8988T (cell line): Measurements from ENCODE around the gene DCPS.
"Not testable (repeated sequence)": the region's sequence is repeated elsewhere in the genome, so short reads cannot be mapped to it uniquely, and the experiment has no call there.

ENCODE experiments used
- DNase-seq: peaks from one replicate; pipeline ENCODE4 v3.0.0; 2011

DCPS gene

DNA sequence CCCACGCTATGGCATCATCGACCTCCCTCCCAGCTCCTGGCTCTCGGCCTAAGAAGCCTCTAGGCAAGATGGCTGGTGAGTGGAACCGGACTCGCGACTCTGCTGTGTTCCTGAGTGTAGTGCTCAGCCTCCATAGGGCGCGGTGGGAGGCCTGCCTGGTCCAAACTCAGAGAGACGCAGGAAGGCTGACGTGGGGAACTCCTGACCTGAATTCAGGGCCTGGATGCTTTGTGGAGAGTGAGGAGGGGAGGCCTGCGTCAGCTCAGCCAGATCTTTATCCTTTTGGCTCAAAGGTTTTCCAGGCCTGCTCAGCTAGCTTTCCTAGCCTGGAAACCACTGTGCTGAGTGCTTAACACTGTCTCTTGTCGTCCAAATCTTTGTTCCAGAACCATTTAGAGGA, 13.0 kb upstream of the DCPS start:
- no peak for DNase-seq

DNA sequence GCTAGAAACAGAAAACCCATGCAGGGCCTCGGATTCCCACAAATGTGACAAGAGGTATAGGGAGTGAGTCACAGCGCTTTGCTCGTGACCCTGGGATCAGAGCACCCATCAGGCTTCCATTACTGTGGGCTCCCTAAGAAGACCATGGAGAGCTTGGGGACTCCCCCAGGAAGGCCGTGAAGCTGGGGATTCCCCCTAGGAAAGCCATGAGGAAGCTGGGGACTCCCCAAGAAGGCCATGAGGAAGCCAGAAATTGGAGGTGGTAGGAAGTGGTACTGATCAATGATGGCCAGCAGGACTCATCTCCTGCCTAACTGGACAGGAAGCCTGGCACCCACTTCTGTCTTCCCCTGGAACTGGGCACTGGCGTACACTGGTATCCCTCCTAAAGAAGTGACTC, 10.1 kb upstream of the DCPS start:
- no peak for DNase-seq

DNA sequence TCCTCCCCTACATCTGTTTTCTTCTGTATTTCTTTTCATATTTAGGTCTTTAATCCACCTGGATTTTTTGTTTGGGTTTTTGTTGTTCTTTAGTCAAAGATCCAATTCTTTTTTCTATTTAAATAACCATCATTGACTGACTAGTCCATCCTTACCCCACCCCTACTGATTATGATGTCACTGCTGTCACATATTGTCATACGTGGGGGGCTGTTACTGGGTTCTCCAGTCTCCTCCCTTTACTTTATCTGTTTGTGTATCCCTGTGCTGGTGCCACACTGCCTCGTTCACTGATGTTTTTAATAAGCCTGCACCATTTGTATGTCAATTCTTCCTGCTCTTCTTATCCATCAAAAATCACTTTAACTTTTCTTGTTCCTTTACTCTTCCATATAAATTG, 6.9 kb upstream of the DCPS start:
- no peak for DNase-seq

DNA sequence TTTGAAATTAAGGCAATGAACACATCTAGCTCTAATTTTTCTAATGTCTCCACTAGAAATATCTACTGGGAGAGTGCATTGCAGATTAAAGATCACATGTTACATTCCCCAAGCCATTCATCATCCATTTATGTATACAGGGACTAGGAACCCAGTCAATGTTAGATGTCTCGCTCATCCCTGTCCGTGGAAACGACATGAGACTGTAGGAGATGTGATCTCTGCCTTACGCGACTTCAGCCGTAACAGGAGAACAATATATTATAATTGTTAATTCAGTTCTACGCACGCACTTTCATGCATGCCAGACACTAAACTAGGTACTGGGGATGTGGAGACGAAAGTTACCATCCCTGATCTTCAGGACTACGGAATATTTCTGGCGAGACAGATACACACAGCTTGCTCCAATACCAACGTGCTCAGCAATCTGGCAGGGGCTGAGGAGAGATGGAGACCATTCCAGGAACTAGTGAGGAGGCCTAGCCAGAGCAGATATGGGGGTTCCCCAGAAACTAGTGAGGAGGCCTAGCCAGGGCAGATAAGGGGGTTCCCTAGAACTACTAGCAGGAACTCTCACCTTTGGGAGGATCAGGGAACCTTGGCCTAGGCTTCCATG, 706 bp downstream of the DCPS start:
- DNase-seq, result no peak

DNA sequence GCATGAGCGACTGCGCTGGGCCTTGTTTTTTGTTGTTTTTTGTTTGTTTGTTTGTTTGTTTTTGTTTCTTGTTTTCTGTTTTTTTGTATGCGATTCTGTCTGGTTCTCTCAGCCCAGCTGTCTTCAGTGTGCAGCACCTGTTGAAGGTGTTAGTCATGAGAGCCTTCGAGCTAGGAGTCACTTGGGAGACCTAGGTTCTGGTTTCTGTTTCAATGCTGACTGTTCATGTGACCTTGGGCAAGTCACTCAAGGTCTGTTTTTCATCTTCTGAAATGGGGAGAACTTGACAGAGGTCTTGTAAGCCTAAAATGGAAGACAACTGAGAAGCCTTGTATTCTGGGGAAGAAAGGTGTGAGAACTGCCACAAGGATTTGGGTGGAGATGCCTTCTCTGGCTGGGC, 1.8 kb downstream of the DCPS start:
- DNase-seq, result no peak

DNA sequence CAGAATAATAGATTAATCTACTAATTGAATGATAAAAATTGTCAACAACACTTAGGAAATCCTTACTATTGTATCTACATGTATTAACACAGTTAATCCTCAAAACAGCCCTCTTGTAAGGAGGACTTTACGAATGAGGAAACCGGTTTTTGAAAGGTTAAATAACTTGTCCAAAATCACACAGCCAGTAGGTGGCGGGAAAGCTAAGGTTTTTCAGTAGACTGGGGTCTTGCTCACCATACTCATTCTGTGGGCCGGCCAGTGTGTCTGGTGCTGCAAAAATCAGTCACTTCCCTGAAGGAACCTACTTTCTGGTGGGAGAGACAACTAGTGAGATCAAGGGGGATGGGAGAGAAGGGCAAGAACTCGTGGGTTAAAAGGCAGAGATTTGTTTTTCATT, 3.8 kb downstream of the DCPS start:
- no peak for DNase-seq

DNA sequence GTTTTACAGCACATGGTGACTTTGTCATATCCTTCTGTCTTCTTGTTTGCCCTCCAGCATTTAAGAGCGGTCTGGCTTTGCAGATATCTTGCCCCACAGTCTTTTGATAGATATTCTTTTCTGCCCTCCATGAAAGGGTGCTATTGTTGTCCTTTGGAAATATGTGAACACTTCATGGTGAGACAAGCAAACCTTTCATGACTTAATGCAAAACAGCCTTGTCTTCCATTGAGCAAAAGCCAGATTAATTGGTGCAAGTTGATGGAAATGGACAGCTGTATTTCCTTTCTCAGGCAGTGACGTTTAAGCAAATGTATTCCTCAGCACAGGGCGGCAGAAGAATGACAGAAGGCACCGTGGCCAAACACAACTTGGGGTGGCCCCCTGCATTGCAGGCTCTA, 4.4 kb downstream of the DCPS start:
- no peak for DNase-seq

DNA sequence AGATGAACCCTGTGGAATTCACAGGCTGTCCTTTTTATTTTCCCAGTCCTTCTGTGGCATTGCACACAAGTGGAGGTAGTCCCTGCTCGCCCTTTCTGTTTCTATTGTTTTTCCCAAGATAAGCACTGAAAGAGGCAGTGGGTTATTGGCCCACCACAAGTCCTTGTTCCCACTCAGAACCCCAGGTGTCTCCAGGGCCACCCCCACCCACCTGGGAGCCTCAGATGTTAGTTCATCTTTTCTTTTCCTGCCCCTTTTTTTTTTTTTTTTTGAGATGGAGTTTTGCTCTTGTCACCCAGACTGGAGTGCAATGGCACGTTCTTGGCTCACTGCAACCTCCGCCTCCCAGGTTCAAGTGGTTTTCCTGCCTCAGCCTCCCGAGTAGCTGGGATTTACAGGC, 4.9 kb downstream of the DCPS start:
- not testable (repeated sequence) for DNase-seq

DNA sequence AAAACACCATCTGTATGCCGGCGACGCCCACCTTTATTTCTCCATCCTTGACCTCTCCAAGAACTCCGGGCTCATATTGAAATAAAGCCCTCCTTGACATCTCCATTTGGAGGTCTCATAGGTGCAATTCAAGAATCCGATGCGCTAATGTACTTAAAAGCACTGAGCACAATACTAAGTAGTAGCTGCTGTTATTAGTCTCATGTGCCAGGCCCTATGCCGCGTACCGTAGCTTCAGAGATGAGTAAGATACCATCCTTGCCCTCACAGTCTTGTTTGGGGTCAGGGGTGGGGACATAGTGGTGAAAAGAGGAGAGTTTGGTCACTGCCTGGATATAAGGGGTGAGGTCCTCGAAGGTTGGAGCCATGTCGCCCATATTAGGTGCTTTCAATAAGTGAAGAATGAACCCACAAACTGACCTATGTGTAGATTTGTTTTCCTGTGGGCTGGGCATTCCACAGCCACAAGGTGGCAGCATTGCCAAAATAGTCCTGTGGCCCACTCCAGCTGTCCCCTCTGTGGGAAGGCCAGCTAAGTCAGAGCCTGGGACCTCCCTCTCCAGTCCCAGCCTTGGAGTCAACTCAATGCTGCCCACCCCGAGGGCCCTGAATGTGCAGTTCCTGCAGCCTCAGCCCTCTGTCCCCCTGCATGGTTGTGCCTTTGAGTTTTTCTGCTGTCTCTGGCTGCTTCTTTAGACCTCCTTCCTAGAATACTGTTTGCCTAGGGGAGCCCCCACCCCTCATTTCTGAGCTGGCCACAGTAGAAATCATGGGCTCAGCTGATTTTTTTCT, 6.5 kb downstream of the DCPS start:
- DNase-seq, result peak; percentile 63

DNA sequence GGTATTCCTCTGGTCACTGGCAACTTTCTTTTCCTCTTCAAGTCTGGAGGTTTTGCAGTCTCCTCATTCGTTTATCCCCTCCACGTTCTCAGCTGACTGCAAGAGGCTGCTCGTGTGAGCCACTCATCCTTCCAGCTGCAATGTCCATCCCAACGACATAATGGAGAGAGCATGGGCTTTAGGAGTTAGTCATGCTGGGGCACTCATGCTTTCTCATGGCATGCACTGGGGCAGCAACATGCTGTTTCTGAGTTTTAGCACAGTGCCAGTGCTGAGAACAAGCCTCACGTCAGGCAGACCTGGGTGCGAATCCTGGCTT, 7.1 kb downstream of the DCPS start:
- DNase-seq, result no peak

DNA sequence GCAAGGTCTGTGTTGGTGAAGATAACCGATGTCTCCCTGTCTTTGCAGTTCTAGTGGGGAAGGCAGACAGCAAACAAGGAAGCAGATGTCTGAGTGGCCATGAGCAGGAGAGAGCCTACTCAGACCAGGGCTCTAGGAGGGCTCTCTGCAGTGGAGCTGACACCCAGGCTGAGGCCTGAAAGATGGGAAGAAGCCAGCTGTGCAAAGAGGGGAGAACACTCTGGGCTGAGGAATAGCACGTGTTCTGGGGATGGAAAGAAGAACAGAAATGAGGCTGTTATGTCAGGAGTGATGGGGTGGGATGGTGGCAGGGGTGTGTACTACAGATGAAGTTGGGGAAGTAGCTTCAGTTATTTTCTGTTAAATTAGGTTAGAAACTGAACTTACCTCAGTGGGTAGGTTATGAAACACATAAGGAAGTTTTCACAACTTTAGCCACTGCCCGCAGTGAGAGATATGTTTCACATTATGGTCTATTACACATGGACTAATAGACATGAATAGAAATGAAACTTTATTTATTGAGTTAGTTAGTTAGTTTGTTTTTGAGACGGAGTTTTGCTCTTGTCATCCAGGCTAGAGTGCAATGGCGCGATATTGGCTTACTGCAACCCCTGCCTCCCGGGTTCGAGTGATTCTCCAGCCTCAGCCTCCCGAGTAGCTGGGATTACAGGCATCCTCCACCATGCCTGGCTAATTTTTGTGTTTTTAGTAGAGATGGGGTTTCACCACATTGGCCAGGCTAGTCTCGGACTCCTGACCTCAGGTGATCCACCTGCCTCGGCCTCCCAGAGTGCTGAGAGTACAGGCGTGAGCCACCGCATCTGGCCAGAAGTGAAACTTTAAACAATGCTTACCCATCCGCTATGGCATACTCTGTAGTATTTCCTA, 7.8 kb downstream of the DCPS start:
- DNase-seq, result no peak

DNA sequence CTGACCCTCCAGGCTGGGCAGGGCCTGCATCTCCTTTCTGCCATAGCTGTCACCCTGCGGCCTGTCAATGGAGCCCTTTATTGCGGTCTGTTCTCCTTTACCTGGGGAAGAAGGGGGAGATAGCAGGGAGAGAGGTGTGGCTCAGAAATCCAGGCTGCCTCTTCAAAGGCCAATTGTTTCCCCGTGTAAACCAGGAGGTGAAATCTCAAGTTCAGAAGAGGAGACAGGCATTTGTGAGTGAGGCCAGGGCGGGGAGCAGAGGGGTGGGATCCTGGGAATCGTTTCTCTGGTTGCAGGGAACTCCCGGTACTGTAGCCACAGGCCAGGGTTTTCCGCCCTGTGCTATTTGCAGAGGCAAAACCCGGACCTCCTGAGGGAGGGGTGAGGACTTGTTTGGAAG, 9.1 kb downstream of the DCPS start:
- DNase-seq, result no peak

DNA sequence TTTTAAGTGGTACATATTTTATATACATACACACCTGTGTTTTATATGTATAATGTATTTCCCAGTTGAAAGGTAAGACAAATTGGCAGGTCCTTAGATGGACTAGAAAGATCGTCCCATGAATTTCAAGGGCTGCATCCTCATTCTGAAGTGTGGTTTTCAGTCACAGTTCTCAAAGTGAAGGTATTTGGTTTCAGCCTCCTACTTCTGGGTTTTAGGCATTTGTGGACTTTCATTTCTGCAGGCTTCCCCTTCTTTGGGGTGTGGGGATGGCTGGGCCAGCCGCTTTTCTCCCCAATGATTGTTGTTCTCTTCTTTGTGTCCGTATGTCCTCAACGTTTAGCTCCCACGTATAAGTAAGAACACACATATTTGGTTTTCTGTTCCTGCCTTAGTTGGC, 10.0 kb downstream of the DCPS start:
- DNase-seq, result no peak

DNA sequence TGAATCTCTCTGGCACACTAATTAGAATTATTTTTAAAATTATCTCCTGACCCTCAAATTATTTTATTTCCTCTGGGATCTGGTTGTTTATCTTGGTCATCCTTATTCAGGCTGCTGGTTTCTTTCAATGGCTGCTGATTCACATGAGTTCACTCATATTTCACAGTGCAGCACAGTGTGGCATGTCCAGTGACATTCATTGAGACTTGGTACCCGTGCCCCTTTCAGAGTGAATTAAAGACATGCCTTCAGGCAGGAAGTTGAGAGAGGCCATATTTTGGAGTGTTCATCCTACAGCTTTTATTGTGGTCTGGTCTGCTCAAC, 13.5 kb downstream of the DCPS start:
- no peak for DNase-seq

DNA sequence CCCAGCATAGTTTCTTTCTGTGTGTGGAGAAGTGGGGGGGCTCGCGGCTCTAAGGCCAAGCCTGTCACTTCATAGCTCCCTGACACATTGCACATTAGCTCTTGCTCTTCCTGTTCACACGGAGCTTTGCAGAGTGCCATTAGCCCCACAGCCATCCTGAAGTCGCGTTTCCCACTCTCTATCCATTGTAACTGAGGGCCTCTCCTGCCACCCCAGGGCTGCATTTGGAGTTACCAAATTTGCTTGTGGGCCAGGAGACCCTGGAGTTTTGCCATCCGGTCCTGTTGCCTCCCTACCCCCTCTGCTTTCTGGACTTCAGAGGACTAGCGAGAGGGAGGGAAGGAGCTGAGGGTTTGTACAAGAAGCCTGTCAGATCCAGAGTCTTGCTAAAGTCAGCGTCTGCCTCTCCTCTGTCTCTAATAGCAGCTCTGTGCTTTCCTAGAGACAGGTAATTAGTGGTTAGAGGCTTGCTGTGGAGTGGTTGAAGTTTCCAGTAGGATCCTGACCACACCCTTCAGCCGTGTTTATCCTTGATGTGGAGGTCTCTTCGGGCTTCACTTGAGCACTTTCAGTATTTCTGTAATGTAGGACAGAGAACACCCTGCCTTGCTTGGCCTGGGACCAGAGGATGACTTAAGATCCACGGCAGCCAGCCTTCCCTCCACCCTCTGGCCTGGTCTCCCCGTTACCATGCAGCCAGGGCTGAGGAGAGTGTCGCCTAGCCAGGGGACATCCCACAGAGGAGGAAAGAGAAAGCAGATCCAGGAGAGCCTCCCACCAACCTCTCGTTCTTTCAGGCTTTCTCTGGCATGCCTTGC, 14.1 kb downstream of the DCPS start:
- no peak for DNase-seq

DNA sequence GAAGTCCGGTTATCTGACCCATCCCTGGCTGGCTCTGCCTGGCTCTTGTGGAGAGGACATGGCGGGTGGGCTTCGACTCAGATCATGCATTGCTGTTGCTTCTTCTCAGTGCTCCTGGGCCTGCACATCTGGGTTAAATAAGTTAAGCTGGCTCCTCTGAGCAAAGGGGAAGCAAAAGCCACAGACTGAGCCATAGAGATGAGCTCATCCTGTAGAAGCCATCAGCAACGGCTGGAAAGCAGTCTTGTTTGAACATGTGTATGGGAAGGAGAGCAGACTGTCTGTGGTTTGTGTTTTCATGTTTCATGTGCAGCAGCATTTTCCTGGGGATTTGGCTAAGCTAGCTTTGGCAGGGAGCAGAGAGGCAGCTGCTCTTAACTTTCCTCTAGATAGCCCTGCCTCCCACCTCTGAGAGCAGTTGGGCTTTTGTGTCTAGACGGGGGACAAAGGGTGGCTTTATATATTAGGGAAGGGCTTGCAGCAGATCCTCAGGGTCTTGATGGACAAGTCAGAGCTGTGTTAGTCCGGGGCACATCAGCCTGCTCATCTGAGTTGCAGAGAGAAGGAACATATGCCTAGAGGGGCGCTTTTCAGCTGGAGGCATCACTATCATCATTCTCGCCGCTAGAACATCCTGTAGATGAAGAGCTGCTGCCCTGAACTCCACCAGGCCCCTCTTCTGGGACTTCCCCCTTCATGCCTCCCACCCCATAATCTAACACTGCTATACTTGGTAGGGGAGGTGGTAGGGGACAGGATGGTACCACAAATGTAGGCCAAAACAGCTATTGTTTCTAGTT, 14.9 kb downstream of the DCPS start:
- no peak for DNase-seq

DNA sequence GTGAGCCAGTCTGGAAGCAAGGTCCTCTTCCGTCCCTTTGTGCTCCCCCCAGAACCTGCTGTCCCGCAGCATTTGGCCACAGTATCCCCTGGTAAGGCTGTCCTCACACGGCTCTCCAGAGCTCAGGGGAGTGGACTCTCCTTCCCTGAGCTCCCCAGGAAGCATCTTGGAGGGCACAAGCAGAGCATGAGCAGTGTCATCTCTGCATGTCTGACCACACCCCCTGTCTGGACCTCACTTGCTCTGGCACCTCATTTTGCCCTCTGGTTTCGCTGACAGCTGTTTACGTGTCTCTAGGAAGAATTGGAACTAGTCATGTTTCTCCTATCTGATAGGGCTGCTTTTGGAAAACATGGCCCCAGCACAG, 15.5 kb downstream of the DCPS start:
- no peak for DNase-seq

DNA sequence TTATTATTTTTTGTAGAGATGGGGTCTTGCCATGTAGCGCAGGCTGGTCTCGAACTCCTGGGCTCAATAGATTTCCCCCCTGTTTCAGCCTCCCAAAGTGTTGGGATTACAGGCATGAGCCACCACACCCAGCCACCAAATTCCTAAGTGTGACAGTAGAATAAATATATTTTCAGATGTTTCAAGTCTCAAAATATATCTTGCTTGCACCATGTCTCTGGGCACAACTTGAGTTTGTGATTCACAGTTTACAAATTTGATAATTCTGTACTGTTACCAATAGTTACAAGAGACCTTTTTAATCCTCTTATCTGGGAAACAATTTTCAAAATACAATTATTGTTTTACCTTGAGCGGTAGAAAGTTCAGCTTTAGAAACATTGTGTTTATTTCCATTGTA, 19.1 kb downstream of the DCPS start:
- DNase-seq, result no peak

DNA sequence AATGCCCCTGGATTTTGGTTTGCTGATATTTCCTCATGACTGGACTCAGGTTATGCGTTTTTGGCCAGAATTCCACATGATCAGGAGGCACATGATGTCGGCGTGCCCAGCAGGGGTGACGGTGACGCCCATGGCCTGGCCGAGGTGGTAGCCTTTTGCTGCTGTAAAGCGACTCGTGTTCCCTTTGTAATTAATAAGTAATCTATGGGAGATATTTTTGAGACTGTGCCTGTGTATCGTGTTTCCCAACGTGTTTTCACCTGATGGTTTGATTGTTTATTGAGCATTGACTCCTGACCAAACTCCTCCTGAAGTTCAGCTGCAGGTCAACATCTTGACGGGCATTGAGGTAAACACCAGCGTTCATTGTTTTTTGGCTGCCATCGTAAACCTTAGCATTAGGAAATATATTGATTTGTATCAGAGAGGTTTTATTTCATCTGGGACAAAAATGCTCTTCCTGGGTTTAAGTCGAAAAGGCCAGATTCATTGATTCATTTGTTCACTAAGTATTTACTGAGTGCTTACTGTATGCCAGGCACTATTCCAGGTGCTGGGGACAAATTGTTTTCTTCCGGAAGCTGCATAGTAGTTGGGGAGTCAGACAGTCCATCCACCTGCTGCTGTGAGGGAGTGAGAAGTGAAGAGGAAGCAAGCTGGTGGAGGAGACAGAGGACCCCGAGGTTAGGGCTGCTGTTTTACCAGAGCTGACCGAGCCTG, 23.6 kb downstream of the DCPS start:
- DNase-seq, result no peak

DNA sequence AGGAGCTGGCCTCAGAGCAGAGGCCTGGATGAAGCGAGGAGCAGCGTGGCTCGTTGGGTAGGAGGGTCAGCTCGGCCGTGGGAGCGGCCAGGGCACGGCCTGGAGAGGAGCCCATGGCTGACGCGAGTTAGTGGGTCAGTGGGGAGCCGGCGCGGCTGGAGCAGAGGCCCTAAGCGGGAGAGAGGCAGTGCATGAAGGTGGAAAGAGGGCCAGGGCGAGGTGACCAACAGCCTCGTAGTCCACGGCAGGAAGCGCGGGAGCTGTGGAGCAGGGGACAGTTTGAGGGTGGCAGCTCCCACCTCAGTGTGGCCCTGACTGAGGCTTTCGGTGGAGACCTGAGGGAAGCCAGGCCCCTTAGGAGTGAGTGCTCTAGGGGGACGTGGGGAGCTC, 24.1 kb downstream of the DCPS start:
- no peak for DNase-seq

DNA sequence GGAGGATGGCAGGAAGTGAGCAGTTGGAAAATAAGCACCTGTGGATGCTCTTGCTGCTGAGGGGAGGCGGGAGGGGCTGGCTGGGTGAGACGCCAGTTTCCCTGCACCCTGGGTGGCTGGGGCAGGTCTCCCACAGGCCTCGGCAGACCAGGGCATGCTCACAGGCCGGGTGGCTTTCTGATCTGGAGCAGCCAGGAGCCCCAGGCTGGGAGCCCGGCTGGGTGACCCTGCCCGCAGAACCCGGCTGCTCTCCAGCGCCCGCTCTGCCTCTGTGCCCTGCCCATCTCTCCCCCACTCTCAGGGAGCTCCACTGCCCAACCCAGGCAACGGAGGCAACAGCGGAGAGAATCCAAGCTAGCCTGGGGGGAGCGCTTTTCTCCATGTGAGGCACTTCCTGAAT, 24.6 kb downstream of the DCPS start:
- DNase-seq, result no peak
